ENCODE measurements around the gene SPATS1.

Gene SPATS1

GRCh38 chr6:44342489-44342888 is at the start of gene SPATS1:
SPATS1 (plus strand) TSS chr6:44342650; CDS start chr6:44343096, 446 bp downstream.
- DNase-seq: peak; percentile 15

GRCh38 chr6:44292661-44293365 is 49.6 kb upstream of the SPATS1 start:
- DNase-seq: no peak

- no peak for DNase-seq
These were observed 47.3 kb upstream of the SPATS1 start for GRCh38 chr6:44294832-44295791.

GRCh38 chr6:44297063-44298038 is 45.1 kb upstream of the SPATS1 start:
- peak; percentile 54 for DNase-seq

DNA sequence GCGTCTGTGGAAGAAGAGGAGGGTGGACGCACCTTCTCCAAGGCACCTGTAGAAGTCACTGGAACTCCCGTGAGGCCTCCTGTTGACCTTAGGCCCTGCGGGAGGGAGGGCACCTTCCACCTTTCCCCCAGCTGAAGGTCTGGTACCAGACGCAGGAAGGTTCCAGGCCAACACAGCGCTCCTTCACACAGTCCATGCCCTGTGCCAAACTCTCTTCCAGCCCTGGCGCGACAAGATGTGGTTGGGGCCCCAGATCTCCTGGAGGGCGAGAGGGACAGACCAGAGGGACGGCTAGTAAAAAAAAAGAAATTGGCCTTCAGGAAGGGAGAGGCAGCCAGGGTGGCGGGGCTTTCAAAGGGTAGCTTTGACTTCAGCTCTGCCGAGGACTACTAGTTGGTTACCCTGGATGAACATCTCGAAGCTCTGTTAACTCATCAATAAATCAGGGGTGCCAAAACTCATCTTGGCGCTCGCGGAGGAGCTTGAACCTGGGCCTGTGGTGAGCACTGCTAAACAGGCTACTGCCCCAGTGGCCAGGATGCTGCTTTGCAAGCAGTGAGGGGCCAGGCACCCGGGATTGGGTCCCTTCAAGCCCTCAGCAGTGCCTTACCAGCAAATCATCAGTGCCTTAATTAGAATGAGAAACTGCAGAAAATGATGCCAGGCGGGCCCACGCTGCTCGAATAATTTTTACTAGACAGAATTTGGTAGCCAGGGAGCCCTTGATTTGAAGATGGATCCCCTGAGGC is 44.2 kb upstream of the SPATS1 start:
- DNase-seq: no peak

DNA sequence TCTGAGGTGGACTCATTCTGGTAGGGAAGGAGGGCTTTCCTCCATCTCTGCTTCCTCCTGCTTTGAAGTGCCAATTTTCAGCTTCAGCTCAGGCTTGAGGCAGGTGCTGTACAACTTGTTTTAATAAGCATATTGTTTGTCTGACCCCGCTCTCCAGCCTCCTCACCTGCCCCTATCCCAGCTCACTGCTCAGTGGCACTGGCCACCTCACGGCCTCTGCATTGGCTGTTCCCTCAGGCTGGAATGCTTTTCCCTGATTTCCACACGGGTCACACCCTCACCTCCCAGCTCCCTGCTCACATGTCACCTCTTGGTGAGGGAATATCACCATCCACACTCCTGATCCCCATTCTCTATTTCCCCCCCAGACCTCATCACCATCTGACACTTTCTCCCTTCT is 43.6 kb upstream of the SPATS1 start:
- DNase-seq: no peak

DNA sequence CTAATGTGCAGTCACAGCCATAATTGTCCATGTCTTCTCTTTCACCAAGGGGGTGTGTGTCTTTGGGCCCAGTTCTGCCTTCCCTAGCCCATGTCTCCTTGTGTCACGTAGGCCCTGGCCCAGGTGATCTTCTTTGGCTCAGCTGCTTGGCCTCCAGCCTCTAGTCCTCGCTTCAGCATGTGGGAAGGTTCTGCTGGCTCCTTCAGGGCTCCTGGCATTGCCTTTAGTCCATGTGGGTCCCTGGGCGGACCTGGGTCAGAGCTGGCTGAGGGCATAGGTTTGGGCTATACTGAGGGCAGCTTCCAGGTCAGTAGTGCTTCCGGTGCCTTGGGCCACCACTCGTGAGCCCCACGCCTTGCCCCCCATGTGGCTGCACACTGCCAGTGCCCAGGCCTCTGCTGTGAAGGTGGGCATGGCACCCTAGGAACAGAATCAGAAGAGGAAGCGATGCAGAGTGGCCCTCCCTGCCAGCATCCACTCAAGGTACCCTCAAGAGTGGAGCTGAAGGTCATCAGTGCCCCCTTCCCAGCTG is 42.1 kb upstream of the SPATS1 start:
- no peak for DNase-seq

GRCh38 chr6:44301106-44301505 is 41.3 kb upstream of the SPATS1 start:
- DNase-seq: no peak

GRCh38 chr6:44301782-44302564 is 40.5 kb upstream of the SPATS1 start:
- DNase-seq: no peak

- no peak for DNase-seq
These were observed 39.6 kb upstream of the SPATS1 start for GRCh38 chr6:44302856-44303255.

DNA sequence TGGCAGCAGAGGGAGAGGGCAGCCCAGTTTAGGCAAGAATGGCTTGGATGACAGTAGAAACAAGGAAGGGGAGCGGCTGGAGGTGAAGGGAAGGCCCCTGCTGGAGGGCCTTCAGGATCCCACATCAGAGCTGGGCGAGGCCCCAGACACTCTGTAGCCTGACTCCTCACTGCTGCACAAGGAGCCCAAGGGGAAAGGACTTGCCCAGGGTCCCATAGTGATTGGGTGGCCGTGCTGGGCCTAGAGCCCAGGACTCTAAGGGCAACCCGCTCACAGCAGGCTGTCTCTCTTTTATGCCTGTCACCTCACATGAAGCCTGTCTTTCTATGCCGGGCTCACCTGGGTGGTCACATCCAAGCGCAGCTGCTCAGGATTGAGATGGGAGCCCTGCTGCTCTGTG is 38.6 kb upstream of the SPATS1 start:
- no peak for DNase-seq

DNA sequence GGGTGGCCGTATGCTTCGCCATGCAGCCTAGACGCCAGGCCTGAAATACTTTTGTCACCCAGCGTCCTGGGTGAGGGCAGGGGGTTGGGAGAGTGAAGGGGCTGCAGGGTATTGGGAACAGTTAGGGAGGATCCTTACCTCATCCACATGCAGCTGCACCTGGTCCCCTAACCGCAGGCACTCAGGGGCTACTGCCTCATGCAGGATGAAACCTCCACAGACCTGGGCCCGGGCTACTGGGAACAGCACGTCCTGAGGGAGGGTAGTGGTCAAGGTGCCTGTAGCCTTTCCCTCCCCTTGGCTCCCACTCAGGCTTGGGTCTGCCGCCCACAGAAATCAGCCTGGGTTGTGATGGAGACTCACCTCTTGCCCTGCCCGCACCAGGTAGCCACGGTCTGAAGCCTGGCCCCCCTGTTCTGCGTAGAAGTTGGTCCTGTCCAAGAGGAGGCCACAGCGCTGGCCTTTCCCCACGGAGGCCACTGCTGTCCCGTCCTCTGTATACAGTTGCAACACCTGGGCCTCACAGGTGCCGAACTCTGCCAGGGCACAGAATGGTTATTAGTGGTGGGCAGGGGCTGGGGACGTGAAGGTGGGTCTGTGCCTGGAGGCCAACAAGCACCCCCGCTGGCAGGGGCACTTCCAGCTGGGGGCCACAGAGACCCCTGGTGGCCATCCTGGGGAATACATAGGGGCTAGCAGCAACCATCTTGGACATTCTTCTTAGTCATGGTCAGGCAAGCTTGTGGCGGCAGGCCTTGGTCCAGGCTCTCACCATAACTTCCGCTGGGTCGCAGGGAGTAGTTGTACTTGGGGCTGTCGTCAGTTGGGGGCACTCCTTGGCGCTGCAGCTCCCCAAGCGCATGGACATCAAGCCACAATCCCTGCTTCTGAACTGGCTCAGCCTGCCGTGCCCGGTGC is 37.9 kb upstream of the SPATS1 start:
- peak; percentile 10 for DNase-seq

DNA sequence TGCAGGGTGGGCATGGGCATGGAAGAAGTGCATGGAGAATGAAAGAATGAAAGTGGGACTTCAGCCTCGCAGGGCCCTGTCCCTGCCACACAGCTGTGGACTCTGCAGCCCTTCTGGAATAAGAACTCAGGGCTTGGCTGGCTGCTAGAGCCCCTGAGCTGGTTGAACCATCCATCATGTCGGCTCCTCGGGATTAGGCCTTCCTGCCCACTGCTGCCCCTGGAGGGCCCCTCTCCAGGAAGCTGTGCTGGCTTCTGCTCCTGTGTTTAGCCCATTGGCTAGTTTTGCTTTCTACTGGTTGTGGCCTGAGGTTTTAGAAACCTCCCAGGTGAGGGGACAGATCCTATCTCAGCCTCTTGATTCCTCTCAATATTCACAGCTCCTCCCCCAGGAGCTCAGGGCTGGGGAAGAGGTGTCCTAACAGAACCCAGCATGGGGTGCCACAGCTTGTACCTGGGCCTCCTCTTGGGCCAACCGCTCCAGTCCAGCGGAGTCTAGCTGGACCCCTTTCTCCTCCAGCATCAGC is 37.2 kb upstream of the SPATS1 start:
- DNase-seq: no peak

DNA sequence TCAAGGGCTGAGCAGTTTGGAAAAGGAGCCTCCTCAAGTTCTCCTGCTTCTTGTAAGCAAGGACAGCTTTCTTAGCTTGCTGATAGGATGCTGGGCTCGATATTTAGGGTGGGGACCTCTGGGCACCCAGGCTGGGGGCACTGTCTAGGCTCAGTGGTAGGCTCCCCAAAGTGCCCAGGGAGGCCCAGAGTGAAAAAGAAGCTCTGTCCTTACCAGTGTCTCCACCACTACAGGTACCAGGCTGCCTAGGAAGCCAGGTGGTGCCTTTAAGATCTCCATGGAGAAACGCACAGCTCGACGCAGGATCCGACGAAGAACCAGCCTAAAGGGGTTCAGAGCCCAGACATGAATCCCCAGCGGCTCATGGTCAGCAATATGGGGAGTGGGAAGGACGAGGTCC is 35.7 kb upstream of the SPATS1 start:
- DNase-seq: no peak

GRCh38 chr6:44307217-44307616 is 35.2 kb upstream of the SPATS1 start:
- DNase-seq: no peak

DNA sequence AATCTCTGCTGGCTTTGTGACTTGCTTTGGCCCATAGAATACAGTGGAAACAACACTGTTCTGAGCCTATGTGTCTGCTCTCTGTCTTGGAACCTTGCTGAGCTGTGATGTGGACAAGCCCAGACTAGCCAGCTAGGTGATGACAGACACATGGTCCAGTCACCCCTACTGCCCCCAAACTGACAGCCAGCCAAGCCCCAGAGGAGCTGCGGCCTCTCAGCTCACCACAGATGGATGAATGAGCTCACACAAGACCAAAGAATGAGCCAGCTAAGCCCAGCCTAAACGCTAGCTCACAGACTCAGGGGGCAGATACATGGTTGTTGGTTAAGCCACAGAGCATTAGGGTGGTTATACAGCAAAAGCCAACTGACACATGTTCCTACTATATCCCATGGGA is 33.4 kb upstream of the SPATS1 start:
- no peak for DNase-seq

GRCh38 chr6:44309631-44310030 is 32.8 kb upstream of the SPATS1 start:
- no peak for DNase-seq

DNA sequence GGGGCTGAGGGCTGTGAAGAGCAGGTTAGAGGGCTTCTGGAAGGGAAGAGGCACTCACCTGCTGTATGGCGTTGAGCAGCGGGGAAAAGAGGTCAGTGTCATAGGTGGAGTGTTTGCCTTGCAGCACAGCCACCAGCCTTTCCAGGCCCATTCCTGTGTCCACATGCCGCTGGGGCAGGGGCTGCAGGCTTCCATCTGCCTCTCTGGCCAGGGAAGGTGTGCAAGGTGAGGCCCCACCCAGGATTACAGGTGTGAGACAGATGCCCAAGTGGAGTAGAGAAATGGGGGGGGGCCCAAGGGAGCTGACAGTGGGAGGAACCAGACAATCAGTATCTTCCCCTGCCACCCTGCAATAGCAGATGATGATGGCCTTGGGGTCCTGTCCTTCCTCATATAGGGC is 32.2 kb upstream of the SPATS1 start:
- DNase-seq: no peak

DNA sequence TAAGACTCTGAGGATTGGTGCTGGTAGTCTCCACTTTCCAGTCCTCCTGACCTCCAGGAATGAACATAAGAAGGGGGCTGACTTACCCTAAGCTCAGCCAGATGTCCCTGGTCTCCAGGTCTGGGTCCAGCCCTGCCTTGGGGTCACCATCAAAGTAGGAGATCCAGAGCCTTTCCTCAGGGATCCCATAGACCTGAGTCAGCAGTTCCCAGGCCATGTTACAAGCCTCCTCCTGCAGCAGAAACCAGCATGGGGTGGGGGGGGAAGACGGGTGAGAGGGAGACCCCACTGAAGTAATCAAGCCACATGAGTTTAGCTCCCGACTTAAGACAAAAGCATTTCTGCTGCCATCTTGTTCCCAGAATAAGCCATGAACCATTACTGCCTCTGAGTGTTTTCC is 31.1 kb upstream of the SPATS1 start:
- DNase-seq: no peak

DNA sequence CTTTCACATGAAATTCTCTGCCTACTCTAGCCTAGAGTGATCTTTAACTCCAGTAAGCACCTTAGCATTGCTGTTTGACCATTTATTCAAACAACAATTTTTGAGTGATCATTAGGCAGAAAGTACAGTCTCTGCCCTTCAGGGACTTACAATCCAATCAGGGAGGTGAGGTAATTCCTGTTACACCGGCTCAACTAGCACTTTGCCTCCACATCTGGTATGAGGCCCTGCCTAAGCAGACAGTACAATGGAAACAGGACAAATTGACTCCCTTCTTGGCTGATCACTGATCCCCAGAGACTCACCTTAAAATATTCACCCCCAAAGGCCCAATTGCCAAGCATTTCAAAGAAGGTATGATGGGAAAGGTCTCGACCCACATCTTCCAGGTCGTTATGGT is 30.7 kb upstream of the SPATS1 start:
- no peak for DNase-seq

Data from midbrain (tissue), 1 donor.